Ovary (tissue), 9 donors: ENCODE data around the gene LYG1. TPM values are rescaled to one million over a fixed set of nuclear protein-coding genes. Genes with fewer than 3 reads are reported as not detected.

Experiments
- DNase-seq, 5 donors: peaks; one replicate each; pipeline ENCODE4 v3.0.0-alpha.2; 2019 to 2020
- H3K27ac ChIP-seq, 2 donors: fragments of 200-600 bp; one replicate each; pipeline versions ENCODE4 v1.5.1 to v1.8.0; 2019 to 2022
- H3K27me3 ChIP-seq: fragments of 200-600 bp; one replicate; pipeline ENCODE4 v1.8.0; 2022
- H3K36me3 ChIP-seq: fragments of 200-600 bp; sonication (generic); one replicate; pipeline ENCODE4 v1.5.1; 2019
- H3K4me1 ChIP-seq: one replicate; pipeline ENCODE4 v1.8.1; 2013; ENCODE audit warnings: mild to moderate bottlenecking, moderate library complexity; ENCODE audit not compliant: insufficient read depth
- H3K4me3 ChIP-seq: fragments of 200-600 bp; sonication (generic); one replicate; pipeline ENCODE4 v1.5.1; 2017
- H3K9me3 ChIP-seq, 2 donors: fragments of 200-600 bp in 1 of 2; sonication (generic) in 1 of 2; one replicate each; pipeline versions ENCODE4 v1.5.1 to v1.8.1; 2013 to 2019; ENCODE audit warnings: mild to moderate bottlenecking in 1 of 2, moderate library complexity in 1 of 2
- EP300 ChIP-seq: sonication (generic); formaldehyde crosslinking; IDR thresholded peaks from one replicate; pipeline ENCODE4 v1.6.1; 2017; ENCODE audit warnings: antibody characterized with exemption
- POLR2A ChIP-seq: fragments of 450-650 bp; IDR thresholded peaks from one replicate; pipeline ENCODE4 v1.6.1; 2017; ENCODE audit warnings: antibody characterized with exemption, mild to moderate bottlenecking, moderate library complexity
- WGBS, 3 donors: extraction: QIAGEN DNeasy Blood & Tissue Kit in 1 of 3; methylation state at CpG; one replicate each; pipeline versions ENCODE4 v1.1.5 to v1.1.7; 2013 to 2017; 5-methylcytosine and 5-hydroxymethylcytosine counted together
- intact Hi-C, 4 donors: fragments of 100-400 bp; cut with DNase I; formaldehyde crosslinking; loops; one replicate each; pipeline versions ENCODE4 v1.11.0 to v1.15.1; 2022 to 2023
- polyA plus RNA-seq, 2 donors: library from polyadenylated mRNA; stranded (reverse); fragments of 200-250 nt in 1 of 2; fragments of 350-450 nt in 1 of 2; fragmentation: Illumina TruSeq in 1 of 2; extraction: RNeasy Lipid Tissue Mini Kit (QIAGEN cat#74804) in 1 of 2; gene quantifications; one replicate each; pipeline ENCODE4 v1.2.3, GENCODE V29; 2013 to 2014
- total RNA-seq, 7 donors: library from RNA; depleted of rRNA in 2 of 7; stranded (reverse); fragments of >200 nt in 2 of 7; fragmentation: NEBNext Ultra II Directional in 3 of 7; extraction: Animal tissue kit (Norgen Biotek cat#: 25700) in 3 of 7; gene quantifications; one replicate each; pipeline versions ENCODE4 v1.1.0 to v1.2.4, GENCODE V29; 2016 to 2023
- TF ChIP-seq, protein P1 (sequence below), 3 donors: fragments of 450-650 bp in 2 of 3; fragments of 200-600 bp in 1 of 3; IDR thresholded peaks; one replicate each; pipeline versions ENCODE4 v1.5.1 to v1.8.0; 2016 to 2022; ENCODE audit warnings: antibody characterized with exemption in 3 of 3, mild to moderate bottlenecking in 1 of 3
- donor health status: DM: no; HTN: no; CAD: no; lungs with moderate emphysema.
- donor health status: DM: no; HTN: no; CAD: no.
- donor health status: Bipolar disorder and iron deficiency.
- donor health status: DM: yes; HTN: yes; CAD: no.
- donor health status: DM: no; HTN: no; CAD: no.
- donor health status: DM: yes; HTN: yes; CAD: no.

LYG1 gene
- total and polyA plus RNA-seq, 9 donors, result 0.56 to 3.1 (median 1.0) TPM

DNA sequence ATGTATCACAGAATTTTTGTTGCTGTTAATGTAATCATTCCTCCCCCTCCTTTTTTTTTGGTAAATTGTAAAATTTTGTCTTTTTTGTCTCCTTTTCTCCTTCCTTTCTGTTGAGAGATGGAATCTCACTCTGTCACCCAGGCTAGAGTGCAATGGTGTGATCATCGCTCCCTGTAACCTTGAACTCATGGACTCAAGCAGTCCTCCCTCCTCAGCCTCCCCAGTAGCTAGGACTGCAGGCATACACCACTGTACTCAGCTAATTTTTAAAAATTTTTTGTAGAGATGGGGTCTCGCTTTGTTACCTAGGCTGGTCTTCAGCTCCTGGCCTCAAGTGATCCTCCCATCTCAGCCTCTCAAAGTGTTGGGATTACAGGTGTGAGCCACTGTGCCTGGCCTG lies 41.5 kb upstream of the LYG1 start:
- intact Hi-C loops, result loop anchor here in 1 of 4 donors (5.0 kb wide), 1 partner anchor 155 kb away; no protein-coding TSS in a partner anchor
- no peak for DNase-seq
- H3K27me3 ChIP-seq, result no peaks in the 10 kb centered on the region
- no peaks in the 10 kb centered on the region for H3K9me3 ChIP-seq
- TF ChIP-seq POLR2A, result no peak
- TF ChIP-seq EP300, result no peak
- TF ChIP-seq, protein P1, sequence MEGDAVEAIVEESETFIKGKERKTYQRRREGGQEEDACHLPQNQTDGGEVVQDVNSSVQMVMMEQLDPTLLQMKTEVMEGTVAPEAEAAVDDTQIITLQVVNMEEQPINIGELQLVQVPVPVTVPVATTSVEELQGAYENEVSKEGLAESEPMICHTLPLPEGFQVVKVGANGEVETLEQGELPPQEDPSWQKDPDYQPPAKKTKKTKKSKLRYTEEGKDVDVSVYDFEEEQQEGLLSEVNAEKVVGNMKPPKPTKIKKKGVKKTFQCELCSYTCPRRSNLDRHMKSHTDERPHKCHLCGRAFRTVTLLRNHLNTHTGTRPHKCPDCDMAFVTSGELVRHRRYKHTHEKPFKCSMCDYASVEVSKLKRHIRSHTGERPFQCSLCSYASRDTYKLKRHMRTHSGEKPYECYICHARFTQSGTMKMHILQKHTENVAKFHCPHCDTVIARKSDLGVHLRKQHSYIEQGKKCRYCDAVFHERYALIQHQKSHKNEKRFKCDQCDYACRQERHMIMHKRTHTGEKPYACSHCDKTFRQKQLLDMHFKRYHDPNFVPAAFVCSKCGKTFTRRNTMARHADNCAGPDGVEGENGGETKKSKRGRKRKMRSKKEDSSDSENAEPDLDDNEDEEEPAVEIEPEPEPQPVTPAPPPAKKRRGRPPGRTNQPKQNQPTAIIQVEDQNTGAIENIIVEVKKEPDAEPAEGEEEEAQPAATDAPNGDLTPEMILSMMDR (IDR thresholded peaks at IDR 0.05), result no peak
- no peak overlapping the region for H3K4me3 ChIP-seq
- no peaks in the 10 kb centered on the region for H3K36me3 ChIP-seq
- WGBS, 3 donors, result 90 to 98% (median 98%) methylated on average over 2 of the region's 2 CpGs
- no peak overlapping the region for H3K27ac ChIP-seq
- peaks cover 4% of the 10 kb centered on the region for H3K4me1 ChIP-seq

DNA sequence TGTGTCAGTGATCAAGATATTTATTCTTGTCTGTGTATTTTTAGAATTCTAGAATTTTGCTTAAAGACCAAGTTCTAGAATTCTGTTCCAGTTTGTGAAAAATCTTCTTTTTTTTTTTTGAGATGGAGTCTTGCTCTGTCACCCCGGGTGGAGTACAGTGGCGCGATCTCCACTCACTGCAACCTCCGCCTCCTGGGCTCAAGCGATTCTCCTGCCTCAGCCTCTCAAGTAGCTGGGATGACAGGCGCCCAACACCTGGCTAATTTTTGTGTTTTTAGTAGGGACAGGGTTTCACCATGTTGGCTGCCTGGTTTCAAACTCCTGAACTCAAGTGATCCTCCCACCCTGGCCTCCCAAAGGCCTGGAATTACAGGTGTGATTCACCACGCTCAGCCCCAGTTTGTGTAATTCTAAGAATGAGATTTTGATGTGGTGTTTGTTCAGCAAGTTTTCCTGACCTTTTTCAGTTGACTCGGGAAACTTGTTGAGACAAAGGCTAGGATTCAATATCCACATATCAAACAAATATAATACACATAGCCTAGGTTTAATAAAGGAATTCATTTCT lies 39.8 kb upstream of the LYG1 start:
- Histone ChIP-seq H3K27ac (no peak overlapping the region), H3K36me3 (no peaks in the 10 kb centered on the region), H3K4me3 (no peak overlapping the region), H3K4me1 (peaks cover 4% of the 10 kb centered on the region), H3K27me3 (no peaks in the 10 kb centered on the region), H3K9me3 (no peaks in the 10 kb centered on the region)
- no peak for DNase-seq
- intact Hi-C loops, result loop anchor here in 1 of 4 donors (5.0 kb wide), 1 partner anchor 157 kb away; no protein-coding TSS in a partner anchor
- 88 to 92% (median 88%) methylated on average over 8 of the region's 8 CpGs for whole genome bisulfite sequencing, 3 donors
- TF ChIP-seq POLR2A, result no peak
- TF ChIP-seq, protein P1 (IDR thresholded peaks at IDR 0.05), result no peak
- no peak for TF ChIP-seq EP300

DNA sequence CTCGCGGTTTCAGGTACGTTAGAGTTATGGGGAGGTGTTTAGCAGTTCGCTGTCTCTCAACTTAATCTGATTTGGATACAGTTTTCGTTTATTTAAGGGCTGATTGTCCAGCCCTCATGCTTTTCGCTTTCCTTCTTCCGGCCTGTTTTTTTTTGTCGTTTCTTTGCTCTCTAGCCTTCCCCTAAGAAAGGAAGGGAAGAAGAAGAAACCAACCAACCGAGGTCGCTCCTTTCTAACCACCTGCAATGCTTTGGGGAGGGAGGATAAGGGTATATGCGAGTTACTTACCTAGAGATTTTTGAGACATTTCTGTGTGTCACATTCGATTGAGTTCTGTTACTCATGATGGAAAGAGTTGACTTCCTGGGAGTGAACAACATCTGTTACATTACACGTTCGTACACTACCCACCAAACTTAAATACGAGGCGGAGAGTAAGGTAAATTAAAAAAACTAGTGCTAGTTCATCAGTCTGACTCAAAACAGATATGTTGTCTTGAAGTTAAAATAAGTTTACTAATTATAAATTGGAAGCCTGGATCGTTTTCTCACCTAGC lies 37.1 kb upstream of the LYG1 start:
- H3K4me1 ChIP-seq, result peaks cover 2% of the 10 kb centered on the region
- DNase-seq, result no peak
- H3K4me3 ChIP-seq, result peak overlapping the region; percentile 83
- no peak overlapping the region for H3K27ac ChIP-seq
- intact Hi-C loops, result loop anchor here in 2 of 4 donors (5.0 to 10.0 kb wide), 3 partner anchors 149 to 157 kb away; partner anchors contain the start of genes MITD1 (in 2 of the 2), MRPL30 (in 2 of the 2) and REV1 (in 1 of the 2)
- TF ChIP-seq POLR2A, result no peak
- WGBS, 3 donors, result 2 to 5% (median 4%) methylated on average over 17 of the region's 17 CpGs
- H3K36me3 ChIP-seq, result no peaks in the 10 kb centered on the region
- no peaks in the 10 kb centered on the region for H3K27me3 ChIP-seq
- H3K9me3 ChIP-seq, result no peaks in the 10 kb centered on the region

DNA sequence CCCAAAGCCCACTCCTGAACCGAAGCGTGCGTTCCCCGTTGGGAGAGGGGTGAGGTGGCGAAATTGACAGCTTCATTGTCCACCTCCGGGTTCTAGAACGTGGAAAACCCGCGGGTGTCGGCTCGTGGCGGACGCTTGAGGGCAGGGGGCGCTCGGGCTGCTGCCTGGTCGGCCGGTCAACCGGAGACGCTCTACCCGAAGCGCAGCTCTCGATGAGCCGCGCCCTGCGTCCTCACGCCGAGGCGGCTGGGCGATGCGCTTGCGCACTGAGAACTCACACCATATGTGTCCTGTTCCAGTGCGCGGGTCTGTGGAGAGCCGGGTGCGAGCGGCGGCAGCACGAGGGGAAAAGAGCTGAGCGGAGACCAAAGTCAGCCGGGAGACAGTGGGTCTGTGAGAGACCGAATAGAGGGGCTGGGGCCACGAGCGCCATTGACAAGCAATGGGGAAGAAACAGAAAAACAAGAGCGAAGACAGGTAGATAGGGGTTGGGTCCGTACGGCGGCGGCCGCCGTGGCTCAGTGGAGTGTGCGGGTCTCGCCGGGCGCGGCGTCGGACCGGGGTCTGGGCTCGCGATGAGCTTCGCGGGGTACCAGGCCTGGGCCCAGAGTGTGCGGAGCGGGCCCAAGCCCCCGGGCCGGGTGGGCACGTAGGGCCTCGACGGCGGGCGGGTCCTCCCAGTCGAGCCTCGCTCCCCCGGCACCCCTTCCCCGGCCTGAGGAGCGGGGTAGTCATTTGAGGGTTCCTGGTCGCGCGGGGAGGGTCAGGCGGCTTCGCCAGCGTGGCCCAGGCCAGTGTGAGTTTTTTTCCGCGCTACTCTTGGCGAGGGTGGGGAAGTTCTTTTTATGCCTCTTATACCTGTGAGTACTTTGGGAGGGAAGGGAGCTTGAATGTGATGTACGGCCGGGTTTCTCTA lies 36.4 kb upstream of the LYG1 start, which contains the start of gene EIF5B:
TSS of gene EIF5B (plus strand) at position 277 of the 916 bp plus-strand sequence. CDS start at position 443, 166 bp downstream.
- H3K4me1 ChIP-seq, result peaks cover 2% of the 10 kb centered on the region

More for the DNA sequence above, 36.4 kb upstream of the LYG1 start, which contains the start of gene EIF5B:
- H3K27me3 ChIP-seq, result no peaks in the 10 kb centered on the region
- no peaks in the 10 kb centered on the region for H3K9me3 ChIP-seq
- H3K27ac ChIP-seq, result peak within 1 kb of the TSS; percentile 39 to 77
- H3K4me3 ChIP-seq, result peak within 1 kb of the TSS; percentile 83
- peak; percentile 94 to 97 (median 95) for DNase-seq
- intact Hi-C loops, result loop anchor here in 2 of 4 donors (5.0 to 10.0 kb wide), 3 partner anchors 150 to 157 kb away; partner anchors contain the start of genes MITD1 (in 2 of the 2), MRPL30 (in 2 of the 2) and REV1 (in 1 of the 2)
- H3K36me3 ChIP-seq, result no peaks in the 10 kb centered on the region
- 0 to 1% (median 1%) methylated on average over 85 to 87 of the region's 87 CpGs for WGBS, 3 donors
- TF ChIP-seq, protein P1 (IDR thresholded peaks at IDR 0.05), result peak; percentile 30 to 69 (median 59)
- TF ChIP-seq EP300 (no peak), POLR2A (peak; percentile 54)
